Measurements from ENCODE around the gene GCAT. TPM values are rescaled to one million over a fixed set of nuclear protein-coding genes. Genes with fewer than 3 reads are reported as not detected.

Gene GCAT
- total RNA-seq, 1 donor from 2014 or later: 4.1 TPM

DNA sequence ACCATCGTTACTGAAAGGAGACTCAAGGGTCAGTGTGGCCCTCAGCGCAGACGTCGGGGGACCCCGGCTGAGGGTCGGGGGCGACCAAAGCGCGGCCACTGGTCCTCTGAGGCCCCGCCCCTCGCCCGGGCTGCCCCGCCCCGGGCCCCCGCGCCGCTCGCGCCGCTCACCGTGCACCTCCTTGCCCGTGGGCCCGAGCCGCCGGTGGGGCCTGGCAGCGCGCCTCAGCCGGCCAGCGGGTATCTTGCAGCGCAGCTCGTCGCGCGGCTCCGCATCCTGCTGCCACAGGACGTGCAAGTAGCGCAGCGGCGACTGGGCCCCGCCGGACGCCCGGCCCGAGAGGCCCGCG, 36.0 kb downstream of the GCAT start:
- TF ChIP-seq, protein P1, sequence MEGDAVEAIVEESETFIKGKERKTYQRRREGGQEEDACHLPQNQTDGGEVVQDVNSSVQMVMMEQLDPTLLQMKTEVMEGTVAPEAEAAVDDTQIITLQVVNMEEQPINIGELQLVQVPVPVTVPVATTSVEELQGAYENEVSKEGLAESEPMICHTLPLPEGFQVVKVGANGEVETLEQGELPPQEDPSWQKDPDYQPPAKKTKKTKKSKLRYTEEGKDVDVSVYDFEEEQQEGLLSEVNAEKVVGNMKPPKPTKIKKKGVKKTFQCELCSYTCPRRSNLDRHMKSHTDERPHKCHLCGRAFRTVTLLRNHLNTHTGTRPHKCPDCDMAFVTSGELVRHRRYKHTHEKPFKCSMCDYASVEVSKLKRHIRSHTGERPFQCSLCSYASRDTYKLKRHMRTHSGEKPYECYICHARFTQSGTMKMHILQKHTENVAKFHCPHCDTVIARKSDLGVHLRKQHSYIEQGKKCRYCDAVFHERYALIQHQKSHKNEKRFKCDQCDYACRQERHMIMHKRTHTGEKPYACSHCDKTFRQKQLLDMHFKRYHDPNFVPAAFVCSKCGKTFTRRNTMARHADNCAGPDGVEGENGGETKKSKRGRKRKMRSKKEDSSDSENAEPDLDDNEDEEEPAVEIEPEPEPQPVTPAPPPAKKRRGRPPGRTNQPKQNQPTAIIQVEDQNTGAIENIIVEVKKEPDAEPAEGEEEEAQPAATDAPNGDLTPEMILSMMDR (IDR thresholded peaks at IDR 0.05; ENCODE audit: unreplicated experiment): no peak
- Mint-ChIP-seq H3K27ac (ENCODE audit: unreplicated experiment) (peak overlapping the region; percentile 89), H3K36me3 (ENCODE audit: low read depth, unreplicated experiment) (peaks cover 4% of the 10 kb centered on the region), H3K27me3 (ENCODE audit: unreplicated experiment) (peaks cover 8% of the 10 kb centered on the region), H3K4me1 (ENCODE audit: unreplicated experiment) (peaks cover 13% of the 10 kb centered on the region), H3K9me3 (ENCODE audit: unreplicated experiment) (no peaks in the 10 kb centered on the region), H3K4me3 (ENCODE audit: unreplicated experiment) (peak overlapping the region; percentile 96)
- DNase-seq (ENCODE audit: low spot score): peak; percentile 67

DNA sequence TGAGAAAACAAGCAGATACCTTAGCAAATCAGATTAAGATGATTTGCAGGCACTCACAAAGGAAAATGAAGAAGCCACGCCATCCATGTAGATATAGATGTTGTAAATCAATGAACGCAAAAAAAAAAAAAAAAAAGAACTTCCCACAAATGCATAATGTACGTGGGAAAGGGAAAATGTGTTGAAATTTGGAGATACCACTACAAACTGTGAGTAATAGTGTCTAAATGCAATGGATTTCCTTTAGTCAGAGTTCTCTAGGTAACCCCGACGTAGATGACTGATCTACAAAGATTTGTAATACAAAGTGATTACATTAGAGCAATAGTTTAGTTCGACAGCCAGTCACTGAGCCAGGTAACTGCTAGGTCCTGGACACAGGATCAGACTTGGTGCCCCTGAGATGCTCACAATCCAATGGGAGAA, 37.2 kb downstream of the GCAT start:
- Mint-ChIP-seq H3K9me3 (ENCODE audit: unreplicated experiment) (no peaks in the 10 kb centered on the region), H3K4me1 (ENCODE audit: unreplicated experiment) (peaks cover 18% of the 10 kb centered on the region), H3K27me3 (ENCODE audit: unreplicated experiment) (peaks cover 10% of the 10 kb centered on the region), H3K36me3 (ENCODE audit: low read depth, unreplicated experiment) (peaks cover 8% of the 10 kb centered on the region), H3K27ac (ENCODE audit: unreplicated experiment) (peak overlapping the region; percentile 52), H3K4me3 (ENCODE audit: unreplicated experiment) (peak overlapping the region; percentile 83)
- DNase-seq (ENCODE audit: low spot score): no peak
- TF ChIP-seq, protein P1 (IDR thresholded peaks at IDR 0.05; ENCODE audit: unreplicated experiment): no peak

DNA sequence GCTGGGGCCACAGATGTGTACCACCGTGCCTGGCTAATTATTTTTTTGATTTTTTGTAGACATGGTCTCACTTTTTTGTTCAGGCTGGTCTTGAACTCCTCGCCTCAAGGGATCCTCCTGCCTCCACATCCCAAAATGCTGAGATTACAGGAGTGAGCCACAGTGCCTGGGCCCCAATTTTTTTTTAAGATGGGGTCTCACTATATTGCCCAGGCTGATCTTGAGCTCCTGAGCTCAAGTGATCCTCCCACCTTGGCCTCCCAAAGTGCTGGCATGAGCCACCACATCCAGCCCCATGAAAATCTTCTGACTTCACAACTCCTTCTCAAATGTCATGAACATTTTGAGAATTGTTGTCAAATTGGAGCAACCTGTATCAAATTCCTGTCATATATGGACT, 38.7 kb downstream of the GCAT start:
- Mint-ChIP-seq H3K4me1 (ENCODE audit: unreplicated experiment) (peaks cover 24% of the 10 kb centered on the region), H3K9me3 (ENCODE audit: unreplicated experiment) (no peaks in the 10 kb centered on the region), H3K27ac (ENCODE audit: unreplicated experiment) (no peak overlapping the region), H3K27me3 (ENCODE audit: unreplicated experiment) (peaks cover 14% of the 10 kb centered on the region), H3K4me3 (ENCODE audit: unreplicated experiment) (no peak overlapping the region), H3K36me3 (ENCODE audit: low read depth, unreplicated experiment) (peaks cover 12% of the 10 kb centered on the region)
- TF ChIP-seq, protein P1 (IDR thresholded peaks at IDR 0.05; ENCODE audit: unreplicated experiment): no peak
- DNase-seq (ENCODE audit: low spot score): no peak

DNA sequence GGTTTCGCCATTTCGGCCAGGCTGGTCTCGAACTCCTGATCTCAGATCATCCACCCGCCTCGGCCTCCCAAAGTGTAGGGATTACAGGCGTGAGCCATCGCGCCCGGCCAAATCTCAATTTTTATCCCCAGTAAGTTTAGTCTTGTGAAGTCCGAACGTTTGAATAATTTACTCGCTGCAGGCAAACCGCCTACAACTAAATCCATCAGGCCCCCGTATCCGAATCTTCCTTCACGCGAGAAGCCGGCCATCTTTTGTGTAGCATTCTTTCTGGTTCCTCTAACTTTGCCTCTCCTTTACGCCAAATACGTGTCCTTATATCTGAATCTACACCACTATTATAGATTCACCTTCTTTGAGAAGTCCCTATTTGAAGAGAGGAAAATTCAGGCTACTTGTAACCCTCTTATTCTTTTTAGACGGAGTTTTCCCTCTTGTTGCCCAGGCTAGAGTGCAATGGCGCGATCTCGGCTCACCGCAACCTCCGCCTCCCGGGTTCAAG, 40.9 kb downstream of the GCAT start:
- H3K27me3 Mint-ChIP-seq (ENCODE audit: unreplicated experiment): peaks cover 11% of the 10 kb centered on the region
- TF ChIP-seq, protein P1 (IDR thresholded peaks at IDR 0.05; ENCODE audit: unreplicated experiment): no peak
- peaks cover 20% of the 10 kb centered on the region for H3K4me1 Mint-ChIP-seq (ENCODE audit: unreplicated experiment)
- peak overlapping the region; percentile 97 for H3K27ac Mint-ChIP-seq (ENCODE audit: unreplicated experiment)
- no peak for DNase-seq (ENCODE audit: low spot score)
- H3K9me3 Mint-ChIP-seq (ENCODE audit: unreplicated experiment): no peaks in the 10 kb centered on the region
- peak overlapping the region; percentile 98 for H3K4me3 Mint-ChIP-seq (ENCODE audit: unreplicated experiment)
- peaks cover 25% of the 10 kb centered on the region for H3K36me3 Mint-ChIP-seq (ENCODE audit: low read depth, unreplicated experiment)

DNA sequence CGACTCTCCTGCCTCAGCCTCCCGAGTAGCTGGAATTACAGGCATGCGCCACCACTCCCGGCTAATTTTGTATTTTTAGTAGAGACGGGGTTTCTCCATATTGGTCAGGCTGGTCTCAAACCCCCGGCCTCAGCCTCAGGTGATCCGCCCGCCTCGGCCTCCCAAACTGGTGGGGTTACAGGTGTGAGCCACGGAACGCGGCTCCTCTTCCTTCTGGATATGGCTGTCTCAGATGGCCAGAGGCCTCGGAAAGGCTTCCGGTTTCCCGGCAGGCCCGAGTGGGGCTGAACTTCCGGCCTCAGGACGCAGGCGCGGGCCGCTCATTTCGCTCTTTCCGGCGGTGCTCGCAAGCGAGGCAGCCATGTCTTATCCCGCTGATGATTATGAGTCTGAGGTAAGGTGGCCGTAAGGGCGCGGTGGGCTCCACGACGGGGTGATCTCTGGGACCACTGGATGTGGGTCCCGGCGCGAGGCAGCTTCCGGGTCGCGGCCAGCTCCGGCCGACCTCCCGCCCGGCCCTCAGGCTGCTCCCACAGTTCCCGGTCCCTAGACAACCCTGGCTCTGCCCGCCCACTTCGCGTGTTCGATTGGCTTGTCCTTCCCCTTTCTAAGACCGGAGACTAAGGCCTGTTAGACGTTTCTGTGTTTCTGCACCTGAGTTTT, 41.5 kb downstream of the GCAT start, which contains the start of gene EIF3L:
Gene EIF3L (plus strand): TSS at position 331 of the 663 bp plus-strand sequence. CDS start 31 bp downstream, at position 362.
- TF ChIP-seq, protein P1 (IDR thresholded peaks at IDR 0.05; ENCODE audit: unreplicated experiment): no peak
- H3K9me3 Mint-ChIP-seq (ENCODE audit: unreplicated experiment): no peaks in the 10 kb centered on the region
- H3K4me1 Mint-ChIP-seq (ENCODE audit: unreplicated experiment): peaks cover 20% of the 10 kb centered on the region
- H3K36me3 Mint-ChIP-seq (ENCODE audit: low read depth, unreplicated experiment): peaks cover 30% of the 10 kb centered on the region
- H3K4me3 Mint-ChIP-seq (ENCODE audit: unreplicated experiment): peak within 1 kb of the TSS; percentile 98
- DNase-seq (ENCODE audit: low spot score): peak; percentile 89
- peaks cover 11% of the 10 kb centered on the region for H3K27me3 Mint-ChIP-seq (ENCODE audit: unreplicated experiment)
- peak within 1 kb of the TSS; percentile 97 for H3K27ac Mint-ChIP-seq (ENCODE audit: unreplicated experiment)

Data from endothelial cell (in vitro differentiated cells).